HG02938 (cell line): ENCODE measurements around the gene POMZP3.
"Not testable (repeated sequence)": the region's sequence is repeated elsewhere in the genome, so short reads cannot be mapped to it uniquely, and the experiment has no call there.

Source experiments
- ATAC-seq: cut with Tn5 transposase; IDR thresholded peaks from one replicate; pipeline ENCODE4 v1.9.1; 2021; ENCODE audit warnings: mild to moderate bottlenecking, moderate library complexity; ENCODE audit not compliant: unreplicated experiment

POMZP3 gene

GRCh38 chr7:76588586-76588985, 38.5 kb downstream of the POMZP3 start:
- not testable (repeated sequence) for ATAC-seq

- not testable (repeated sequence) for ATAC-seq
These were observed 40.3 kb downstream of the POMZP3 start for GRCh38 chr7:76586585-76587315.

GRCh38 chr7:76583636-76584281, 43.3 kb downstream of the POMZP3 start:
- ATAC-seq = not testable (repeated sequence)

- ATAC-seq = not testable (repeated sequence)
These were observed 44.0 kb downstream of the POMZP3 start for GRCh38 chr7:76582848-76583631.

- not testable (repeated sequence) for ATAC-seq
These were observed 51.0 kb downstream of the POMZP3 start for GRCh38 chr7:76575919-76576655.

GRCh38 chr7:76575431-76575830, 51.6 kb downstream of the POMZP3 start:
- not testable (repeated sequence) for ATAC-seq

GRCh38 chr7:76572296-76572695, 54.8 kb downstream of the POMZP3 start:
- ATAC-seq = not testable (repeated sequence)

- not testable (repeated sequence) for ATAC-seq
These were observed 56.7 kb downstream of the POMZP3 start for GRCh38 chr7:76570324-76570775.

GRCh38 chr7:76568742-76569141, 58.3 kb downstream of the POMZP3 start:
- not testable (repeated sequence) for ATAC-seq

GRCh38 chr7:76567753-76568152, 59.3 kb downstream of the POMZP3 start:
- ATAC-seq = not testable (repeated sequence)

GRCh38 chr7:76567311-76567710, 59.8 kb downstream of the POMZP3 start:
- ATAC-seq = not testable (repeated sequence)

GRCh38 chr7:76565001-76565400, 62.1 kb downstream of the POMZP3 start:
- not testable (repeated sequence) for ATAC-seq

GRCh38 chr7:76561342-76561741, 65.7 kb downstream of the POMZP3 start:
- ATAC-seq = not testable (repeated sequence)

GRCh38 chr7:76560157-76560556, 66.9 kb downstream of the POMZP3 start:
- ATAC-seq = not testable (repeated sequence)
